Large intestine (tissue), 3 donors: ENCODE results near the gene SMYD3. TPM values are rescaled to one million over a fixed set of nuclear protein-coding genes. Genes with fewer than 3 reads are reported as not detected.

Experiments
- DNase-seq, 2 donors: peaks; one replicate each; pipeline versions ENCODE4 v3.0.0 to v3.0.0-alpha.2; 2013
- H3K27ac ChIP-seq: one replicate; pipeline ENCODE4 v1.5.1; 2013; ENCODE audit warnings: low read length
- H3K27me3 ChIP-seq: 2 replicates; pipeline ENCODE4 v1.6.1; 2013; ENCODE audit warnings: low read length; ENCODE audit not compliant: control insufficient read depth, insufficient read depth
- H3K36me3 ChIP-seq: 2 replicates; pipeline ENCODE4 v1.6.1; 2013; ENCODE audit warnings: low read length; ENCODE audit not compliant: control insufficient read depth, insufficient read depth
- H3K4me1 ChIP-seq: one replicate; pipeline ENCODE4 v1.6.1; 2013; ENCODE audit warnings: low read length; ENCODE audit not compliant: control insufficient read depth, insufficient read depth
- H3K4me3 ChIP-seq: one replicate; pipeline ENCODE4 v1.5.1; 2013; ENCODE audit warnings: low read length
- H3K9me3 ChIP-seq: one replicate; pipeline ENCODE4 v1.6.1; 2013; ENCODE audit warnings: mild to moderate bottlenecking, low read depth, low read length, moderate library complexity; ENCODE audit not compliant: control insufficient read depth
- WGBS: methylation state at CpG from one replicate; pipeline ENCODE4 v1.1.5; 2013; ENCODE audit warnings: low lambda C conversion rate; ENCODE audit not compliant: insufficient coverage; 5-methylcytosine and 5-hydroxymethylcytosine counted together
- polyA plus RNA-seq: library from polyadenylated mRNA; unstranded; fragments of 120-200 nt; gene quantifications from one replicate; pipeline ENCODE4 v1.2.1, GENCODE V29; 2013

Gene SMYD3
- polyA plus RNA-seq, 1 donor = 12.0 TPM

DNA sequence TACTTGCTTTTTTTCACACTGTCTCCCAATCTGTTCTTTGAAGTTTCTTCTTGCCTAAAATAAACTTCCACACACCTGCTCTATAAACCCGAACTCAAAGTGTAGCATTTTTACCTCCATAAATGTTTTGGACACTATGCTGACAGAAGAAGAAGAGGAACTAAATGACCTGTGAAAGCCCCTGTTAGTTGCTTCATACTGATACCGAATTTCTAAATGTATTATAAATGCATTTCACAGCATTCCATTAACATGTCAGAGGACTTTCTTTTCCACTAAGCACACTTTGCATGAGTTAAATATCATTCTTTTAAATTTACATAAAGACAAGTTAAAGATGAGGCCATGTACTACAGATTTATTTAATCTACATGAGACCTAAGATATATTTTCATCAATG, 281.0 kb downstream of the SMYD3 start:
- H3K4me1 ChIP-seq = no peaks in the 10 kb centered on the region
- H3K36me3 ChIP-seq = no peaks in the 10 kb centered on the region
- no CpG with 5 or more reads among the region's 2 CpGs for WGBS
- no peak overlapping the region for H3K4me3 ChIP-seq
- no peak overlapping the region for H3K27ac ChIP-seq
- H3K9me3 ChIP-seq = peaks cover 3% of the 10 kb centered on the region
- no peaks in the 10 kb centered on the region for H3K27me3 ChIP-seq
- no peak for DNase-seq

- H3K36me3 ChIP-seq = no peaks in the 10 kb centered on the region
- H3K27ac ChIP-seq = no peak overlapping the region
- no peak overlapping the region for H3K4me3 ChIP-seq
- no peaks in the 10 kb centered on the region for H3K27me3 ChIP-seq
- no peaks in the 10 kb centered on the region for H3K4me1 ChIP-seq
- no peak for DNase-seq
- H3K9me3 ChIP-seq = peaks cover 8% of the 10 kb centered on the region
- no CpG with 5 or more reads among the region's 14 CpGs for WGBS
These were observed 285.4 kb downstream of the SMYD3 start for GRCh38 chr1:246221485-246222255.

GRCh38 chr1:246220495-246221065, 286.5 kb downstream of the SMYD3 start:
- no peak overlapping the region for H3K4me3 ChIP-seq
- H3K27ac ChIP-seq = no peak overlapping the region
- no peak for DNase-seq
- no peaks in the 10 kb centered on the region for H3K36me3 ChIP-seq
- no peaks in the 10 kb centered on the region for H3K4me1 ChIP-seq
- peaks cover 8% of the 10 kb centered on the region for H3K9me3 ChIP-seq
- no CpG with 5 or more reads among the region's 8 CpGs for WGBS
- no peaks in the 10 kb centered on the region for H3K27me3 ChIP-seq

DNA sequence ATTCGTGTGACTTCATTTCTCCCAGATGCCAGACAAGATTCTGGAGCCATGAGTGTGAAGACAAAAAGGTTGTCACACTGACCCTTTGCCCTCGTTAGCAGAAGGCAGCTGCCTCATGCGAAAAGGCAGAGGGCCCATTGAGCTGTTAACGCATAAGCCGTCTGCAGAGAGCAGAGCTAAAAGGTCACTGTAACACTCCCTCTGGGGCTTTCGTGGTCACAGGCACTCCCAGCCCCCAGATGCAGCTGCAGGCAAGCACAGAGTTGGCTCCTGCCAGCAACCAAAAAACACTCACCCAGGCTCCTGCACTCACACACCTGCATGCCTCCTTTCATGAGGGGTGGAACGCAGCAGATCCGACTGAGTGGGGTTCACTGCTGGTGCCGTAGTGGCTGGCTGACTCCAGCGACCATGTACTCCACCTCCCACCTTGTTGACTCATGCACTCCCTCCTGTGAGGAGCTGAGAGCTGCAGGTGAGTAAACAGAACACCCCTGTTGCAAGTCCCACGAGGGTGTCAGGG, 287.5 kb downstream of the SMYD3 start:
- H3K27ac ChIP-seq = no peak overlapping the region
- WGBS = no CpG with 5 or more reads among the region's 11 CpGs
- no peak for DNase-seq

GRCh38 chr1:246218686-246219085, 288.4 kb downstream of the SMYD3 start:
- no peaks in the 10 kb centered on the region for H3K27me3 ChIP-seq
- peaks cover 8% of the 10 kb centered on the region for H3K9me3 ChIP-seq
- H3K4me1 ChIP-seq = no peaks in the 10 kb centered on the region
- no peak for DNase-seq
- no CpG with 5 or more reads among the region's 2 CpGs for WGBS
- no peak overlapping the region for H3K4me3 ChIP-seq
- H3K27ac ChIP-seq = no peak overlapping the region
- no peaks in the 10 kb centered on the region for H3K36me3 ChIP-seq

More for the DNA sequence above, 287.5 kb downstream of the SMYD3 start:
- Histone ChIP-seq H3K27me3 (no peaks in the 10 kb centered on the region), H3K4me3 (no peak overlapping the region), H3K9me3 (peaks cover 8% of the 10 kb centered on the region), H3K36me3 (no peaks in the 10 kb centered on the region), H3K4me1 (no peaks in the 10 kb centered on the region)

DNA sequence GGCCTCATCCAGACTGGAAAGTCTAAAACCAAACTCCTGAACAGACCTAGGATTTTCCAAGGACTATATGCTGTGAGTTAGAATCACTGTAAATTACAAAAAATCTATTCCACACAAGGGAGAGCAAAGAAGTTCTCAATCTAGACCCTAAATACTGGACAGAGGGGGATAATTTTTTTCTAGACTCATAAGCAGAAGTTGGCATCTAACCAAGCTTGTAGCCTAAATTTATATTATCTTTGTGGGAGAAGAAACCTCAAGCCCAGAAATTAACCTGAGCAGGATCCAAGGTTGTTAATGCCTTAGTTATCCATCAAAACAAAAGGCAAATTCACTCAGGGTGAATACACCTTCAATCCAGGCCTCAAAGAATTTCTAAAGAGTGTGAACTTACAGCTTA, 290.2 kb downstream of the SMYD3 start:
- H3K4me3 ChIP-seq = no peak overlapping the region
- no peaks in the 10 kb centered on the region for H3K4me1 ChIP-seq
- H3K9me3 ChIP-seq = peaks cover 8% of the 10 kb centered on the region
- no peak for DNase-seq
- H3K36me3 ChIP-seq = no peaks in the 10 kb centered on the region
- H3K27ac ChIP-seq = no peak overlapping the region
- no peaks in the 10 kb centered on the region for H3K27me3 ChIP-seq

- Histone ChIP-seq H3K4me3 (no peak overlapping the region), H3K9me3 (peaks cover 4% of the 10 kb centered on the region), H3K27me3 (no peaks in the 10 kb centered on the region), H3K4me1 (no peaks in the 10 kb centered on the region), H3K36me3 (no peaks in the 10 kb centered on the region), H3K27ac (no peak overlapping the region)
- DNase-seq = no peak
- WGBS = no CpG with 5 or more reads among the region's 4 CpGs
These were observed 291.6 kb downstream of the SMYD3 start for GRCh38 chr1:246215510-246215903.

DNA sequence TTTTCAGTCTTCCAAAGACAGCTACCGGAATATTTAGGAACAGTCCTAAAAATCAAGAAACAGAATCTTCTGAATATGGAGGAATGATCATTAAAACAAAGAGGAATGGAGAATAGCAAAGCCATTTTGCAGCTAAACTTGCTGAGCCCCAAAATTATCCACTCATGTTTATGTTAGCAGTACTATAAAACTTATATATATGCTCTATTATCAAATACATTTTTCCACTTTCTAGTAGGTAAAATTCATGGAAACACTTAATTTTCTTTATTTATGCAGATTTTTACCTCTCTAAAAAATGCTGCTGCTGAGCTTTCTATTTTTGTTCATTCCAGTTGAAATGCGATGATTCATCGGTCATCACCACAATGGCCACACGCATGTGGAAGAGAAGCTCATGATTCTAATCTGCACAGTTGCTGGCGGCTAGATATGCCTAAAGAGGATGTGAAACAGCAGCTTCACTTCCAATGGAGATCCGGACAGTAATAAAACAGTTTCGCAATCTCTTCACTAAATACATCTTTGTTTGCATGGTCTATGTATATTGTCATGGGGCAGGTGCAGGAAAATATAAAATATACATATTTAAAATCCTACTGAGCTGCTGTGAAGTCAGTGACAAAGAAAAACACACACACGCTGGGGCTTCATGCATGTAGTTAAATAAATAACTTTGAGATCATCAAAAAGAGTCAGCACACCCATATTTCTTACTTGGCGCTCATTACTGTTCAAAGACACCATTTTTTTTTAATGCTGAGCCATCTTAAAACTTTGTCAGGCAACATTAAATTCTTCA, 292.2 kb downstream of the SMYD3 start:
- Histone ChIP-seq H3K4me1 (no peaks in the 10 kb centered on the region), H3K9me3 (no peaks in the 10 kb centered on the region), H3K4me3 (no peak overlapping the region), H3K27ac (no peak overlapping the region), H3K27me3 (no peaks in the 10 kb centered on the region), H3K36me3 (no peaks in the 10 kb centered on the region)
- 83% methylated on average over 1 of the region's 9 CpGs for WGBS
- peak; percentile 20 to 36 for DNase-seq

GRCh38 chr1:246213947-246214346, 293.1 kb downstream of the SMYD3 start:
- Histone ChIP-seq H3K4me3 (no peak overlapping the region), H3K36me3 (no peaks in the 10 kb centered on the region), H3K27ac (no peak overlapping the region), H3K27me3 (no peaks in the 10 kb centered on the region), H3K9me3 (no peaks in the 10 kb centered on the region), H3K4me1 (no peaks in the 10 kb centered on the region)
- no peak for DNase-seq
- no CpG with 5 or more reads among the region's 1 CpG for WGBS

GRCh38 chr1:246213502-246213901, 293.6 kb downstream of the SMYD3 start:
- H3K36me3 ChIP-seq = no peaks in the 10 kb centered on the region
- no peaks in the 10 kb centered on the region for H3K27me3 ChIP-seq
- 100% methylated on average over 1 of the region's 3 CpGs for WGBS
- H3K27ac ChIP-seq = no peak overlapping the region
- H3K4me1 ChIP-seq = no peaks in the 10 kb centered on the region
- H3K9me3 ChIP-seq = no peaks in the 10 kb centered on the region
- DNase-seq = no peak
- H3K4me3 ChIP-seq = no peak overlapping the region
